HG02938 (cell line): ENCODE measurements around the gene PRRT2.
"Not testable (repeated sequence)": the region's sequence is repeated elsewhere in the genome, so short reads cannot be mapped to it uniquely, and the experiment has no call there.

Source experiments
- ATAC-seq: cut with Tn5 transposase; IDR thresholded peaks from one replicate; pipeline ENCODE4 v1.9.1; 2021; ENCODE audit warnings: mild to moderate bottlenecking, moderate library complexity; ENCODE audit not compliant: unreplicated experiment

The PRRT2 gene

GRCh38 chr16:29831490-29831889 is 19.5 kb downstream of the PRRT2 start:
- no peak for ATAC-seq

GRCh38 chr16:29833219-29833618 is 21.2 kb downstream of the PRRT2 start:
- ATAC-seq, result not testable (repeated sequence)

GRCh38 chr16:29834079-29834478 is 22.1 kb downstream of the PRRT2 start:
- no peak for ATAC-seq

- no peak for ATAC-seq
Observed at GRCh38 chr16:29835926-29836325, 23.9 kb downstream of the PRRT2 start.

- ATAC-seq, result no peak
Observed at GRCh38 chr16:29836623-29837022, 24.6 kb downstream of the PRRT2 start.

- ATAC-seq, result no peak
Observed at GRCh38 chr16:29837841-29838240, 25.8 kb downstream of the PRRT2 start.

- no peak for ATAC-seq
Observed at GRCh38 chr16:29839822-29840221, 27.8 kb downstream of the PRRT2 start.

- ATAC-seq, result no peak
Observed at GRCh38 chr16:29840240-29840639, 28.2 kb downstream of the PRRT2 start.

GRCh38 chr16:29841631-29842030 is 29.6 kb downstream of the PRRT2 start:
- no peak for ATAC-seq

GRCh38 chr16:29842732-29843346 is 30.8 kb downstream of the PRRT2 start:
- ATAC-seq, result no peak

- ATAC-seq, result no peak
Observed at GRCh38 chr16:29843931-29844330, 31.9 kb downstream of the PRRT2 start.

GRCh38 chr16:29844575-29845331 is 32.8 kb downstream of the PRRT2 start:
- ATAC-seq, result no peak

GRCh38 chr16:29845656-29846055 is 33.7 kb downstream of the PRRT2 start:
- ATAC-seq, result no peak

- no peak for ATAC-seq
Observed at GRCh38 chr16:29848420-29849297, 36.7 kb downstream of the PRRT2 start.

- no peak for ATAC-seq
Observed at GRCh38 chr16:29849505-29849904, 37.5 kb downstream of the PRRT2 start.

GRCh38 chr16:29850998-29851397 is 39.0 kb downstream of the PRRT2 start:
- ATAC-seq, result no peak

- ATAC-seq, result no peak
Observed at GRCh38 chr16:29852654-29853053, 40.7 kb downstream of the PRRT2 start.

- no peak for ATAC-seq
Observed at GRCh38 chr16:29854520-29855100, 42.6 kb downstream of the PRRT2 start.

- no peak for ATAC-seq
Observed at GRCh38 chr16:29857133-29857760, 45.3 kb downstream of the PRRT2 start.

- no peak for ATAC-seq
Observed at GRCh38 chr16:29858149-29858849, 46.3 kb downstream of the PRRT2 start.
